ENCODE data around the gene CTNNA2.

DNA sequence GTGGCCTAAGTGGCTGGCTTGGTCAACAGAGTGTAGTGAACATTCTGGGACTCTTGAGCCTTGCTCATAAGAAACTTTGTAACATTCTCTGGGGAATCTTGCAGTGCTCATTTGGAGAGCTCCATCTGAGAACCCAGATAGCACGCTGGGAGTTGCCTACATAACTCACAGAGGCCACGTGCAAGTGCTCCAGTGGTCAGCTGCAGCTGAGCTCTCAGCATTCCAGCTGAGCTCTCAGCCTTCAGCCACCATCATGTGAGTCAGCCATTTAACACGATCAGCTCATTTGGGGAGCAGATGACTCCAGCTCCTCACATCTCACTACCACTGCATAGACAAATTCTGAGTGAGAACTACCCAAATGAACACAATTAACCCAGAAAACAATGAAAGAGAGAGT lies 25.5 kb upstream of the CTNNA2 start:
- TF ChIP-seq, protein P1, sequence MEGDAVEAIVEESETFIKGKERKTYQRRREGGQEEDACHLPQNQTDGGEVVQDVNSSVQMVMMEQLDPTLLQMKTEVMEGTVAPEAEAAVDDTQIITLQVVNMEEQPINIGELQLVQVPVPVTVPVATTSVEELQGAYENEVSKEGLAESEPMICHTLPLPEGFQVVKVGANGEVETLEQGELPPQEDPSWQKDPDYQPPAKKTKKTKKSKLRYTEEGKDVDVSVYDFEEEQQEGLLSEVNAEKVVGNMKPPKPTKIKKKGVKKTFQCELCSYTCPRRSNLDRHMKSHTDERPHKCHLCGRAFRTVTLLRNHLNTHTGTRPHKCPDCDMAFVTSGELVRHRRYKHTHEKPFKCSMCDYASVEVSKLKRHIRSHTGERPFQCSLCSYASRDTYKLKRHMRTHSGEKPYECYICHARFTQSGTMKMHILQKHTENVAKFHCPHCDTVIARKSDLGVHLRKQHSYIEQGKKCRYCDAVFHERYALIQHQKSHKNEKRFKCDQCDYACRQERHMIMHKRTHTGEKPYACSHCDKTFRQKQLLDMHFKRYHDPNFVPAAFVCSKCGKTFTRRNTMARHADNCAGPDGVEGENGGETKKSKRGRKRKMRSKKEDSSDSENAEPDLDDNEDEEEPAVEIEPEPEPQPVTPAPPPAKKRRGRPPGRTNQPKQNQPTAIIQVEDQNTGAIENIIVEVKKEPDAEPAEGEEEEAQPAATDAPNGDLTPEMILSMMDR (conservative IDR thresholded peaks at IDR 0.05 in 1 of 2, IDR thresholded peaks at IDR 0.05 in 1 of 2; ENCODE audit: extremely low read depth in 1 of 2, insufficient read depth in 1 of 2, low read depth in 1 of 2, low read length in 2 of 2) = no peak
- no peak for TF ChIP-seq EZH2 (IDR thresholded peaks at IDR 0.05; ENCODE audit: borderline replicate concordance, low read length)

All from mammary epithelial cell (primary cell).